GM23248 (cell line): ENCODE data around the gene ABHD1. TPM values are rescaled to one million over a fixed set of nuclear protein-coding genes. Genes with fewer than 3 reads are reported as not detected.

Experiments used
- DNase-seq: peaks from one replicate; pipeline ENCODE4 v3.0.0-alpha.2; 2015
- H2AFZ ChIP-seq: fragments of 200-600 bp; sonication (generic); 2 replicates; pipeline ENCODE4 v1.6.1; 2016; ENCODE audit warnings: antibody characterized with exemption
- H3F3A ChIP-seq: fragments of 200-600 bp; sonication (generic); 2 replicates; pipeline ENCODE4 v1.6.1; 2016; ENCODE audit warnings: mild to moderate bottlenecking, antibody characterized with exemption, mixed run types; ENCODE audit not compliant: insufficient read depth
- H3K27ac ChIP-seq: fragments of 200-600 bp; sonication (generic); 2 replicates; pipeline ENCODE4 v1.5.1; 2016; ENCODE audit warnings: mild to moderate bottlenecking
- H3K27me3 ChIP-seq: fragments of 200-600 bp; sonication (generic); replicated peaks from 2 replicates; pipeline ENCODE4 v1.6.1; 2016; ENCODE audit warnings: mild to moderate bottlenecking; ENCODE audit not compliant: insufficient read depth
- H3K36me3 ChIP-seq: fragments of 200-600 bp; sonication (generic); 2 replicates; pipeline ENCODE4 v1.6.1; 2016; ENCODE audit warnings: low read depth, mild to moderate bottlenecking
- H3K4me1 ChIP-seq: fragments of 200-600 bp; sonication (generic); 2 replicates; pipeline ENCODE4 v1.6.1; 2016; ENCODE audit warnings: mild to moderate bottlenecking; ENCODE audit not compliant: insufficient read depth
- H3K4me2 ChIP-seq: fragments of 200-600 bp; sonication (generic); one replicate; pipeline ENCODE4 v1.6.1; 2016; ENCODE audit warnings: mild to moderate bottlenecking; ENCODE audit not compliant: unreplicated experiment
- H3K4me3 ChIP-seq: fragments of 200-600 bp; sonication (generic); 2 replicates; pipeline ENCODE4 v1.5.1; 2016; ENCODE audit warnings: mild to moderate bottlenecking
- H3K79me2 ChIP-seq: fragments of 200-600 bp; sonication (generic); 2 replicates; pipeline ENCODE4 v1.6.1; 2016; ENCODE audit warnings: mild to moderate bottlenecking; ENCODE audit not compliant: insufficient read depth
- H3K9ac ChIP-seq: fragments of 200-600 bp; sonication (generic); 2 replicates; pipeline ENCODE4 v1.6.1; 2016; ENCODE audit warnings: mild to moderate bottlenecking
- H3K9me2 ChIP-seq: fragments of 200-600 bp; sonication (generic); 2 replicates; pipeline ENCODE4 v1.6.1; 2016; ENCODE audit warnings: mixed run types, mild to moderate bottlenecking, moderate library complexity; ENCODE audit not compliant: insufficient read depth
- H3K9me3 ChIP-seq: fragments of 200-600 bp; sonication (generic); one replicate; pipeline ENCODE4 v1.6.1; 2017; ENCODE audit warnings: low read depth
- H4K20me1 ChIP-seq: fragments of 200-600 bp; sonication (generic); 2 replicates; pipeline ENCODE4 v1.6.0; 2016; ENCODE audit not compliant: insufficient read depth
- EZH2 ChIP-seq: fragments of 200-600 bp; sonication (generic); IDR thresholded peaks from 2 replicates; pipeline ENCODE4 v1.6.1; 2018; ENCODE audit warnings: antibody characterized with exemption, mild to moderate bottlenecking; ENCODE audit not compliant: insufficient read depth, poor library complexity, severe bottlenecking
- EZH2phosphoT487 ChIP-seq: fragments of 200-600 bp; sonication (generic); IDR thresholded peaks from 2 replicates; pipeline ENCODE4 v1.6.1; 2018; ENCODE audit warnings: antibody characterized with exemption, moderate library complexity, mild to moderate bottlenecking, low read depth; ENCODE audit not compliant: insufficient read depth
- WGBS, 2 experiments: methylation state at CpG; one replicate each; pipeline ENCODE4 v1.1.6; 2015 to 2017; ENCODE audit warnings: low lambda C conversion rate in 2 of 2, low coverage in 1 of 2; ENCODE audit errors: missing lambda C conversion rate in 2 of 2; 5-methylcytosine and 5-hydroxymethylcytosine counted together
- in situ Hi-C: fragments of 300-500 bp; cut with MboI; formaldehyde crosslinking; loops from 2 replicates; pipeline ENCODE4 v1.15.0; 2020
- polyA plus RNA-seq: library from polyadenylated mRNA; unstranded; fragments of >200 nt; fragmentation: Nextera tagmentation; extraction: Ambion mirVana; gene quantifications from 2 replicates; pipeline ENCODE4 v1.2.1, GENCODE V29; 2016
- total RNA-seq: library from RNA; depleted of rRNA; stranded (reverse); fragments of >200 nt; shearing (Covaris generic); gene quantifications from 2 replicates; pipeline ENCODE4 v1.2.3, GENCODE V29; 2014

Gene ABHD1
- total and polyA plus RNA-seq, 2 experiments from 2014 or later: not detected

GRCh38 chr2:27133195-27133875, 9.7 kb downstream of the ABHD1 start:
- Histone ChIP-seq H3K4me3 (peak overlapping the region; percentile 96), H3K9ac (peak overlapping the region; percentile 88), H3K27me3 (no peaks in the 10 kb centered on the region), H2AFZ (peak overlapping the region; percentile 95), H3K36me3 (no peaks in the 10 kb centered on the region), H3K4me1 (peaks cover 11% of the 10 kb centered on the region; the same call in 1 of the 2 replicates), H3K27ac (peak overlapping the region; percentile 59; the same call in 1 of the 2 replicates), H3F3A (no peaks in the 10 kb centered on the region), H3K9me2 (no peaks in the 10 kb centered on the region), H3K9me3 (no peaks in the 10 kb centered on the region), H3K79me2 (peaks cover 20% of the 10 kb centered on the region), H3K4me2 (peak overlapping the region; percentile 90), H4K20me1 (no peaks in the 10 kb centered on the region)
- in situ Hi-C loops: no loop called here
- WGBS, 2 experiments: 25 to 29% methylated on average over 14 of the region's 14 CpGs
- peak; percentile 41 for DNase-seq
- TF ChIP-seq EZH2: no peak
- no peak for TF ChIP-seq EZH2phosphoT487

DNA sequence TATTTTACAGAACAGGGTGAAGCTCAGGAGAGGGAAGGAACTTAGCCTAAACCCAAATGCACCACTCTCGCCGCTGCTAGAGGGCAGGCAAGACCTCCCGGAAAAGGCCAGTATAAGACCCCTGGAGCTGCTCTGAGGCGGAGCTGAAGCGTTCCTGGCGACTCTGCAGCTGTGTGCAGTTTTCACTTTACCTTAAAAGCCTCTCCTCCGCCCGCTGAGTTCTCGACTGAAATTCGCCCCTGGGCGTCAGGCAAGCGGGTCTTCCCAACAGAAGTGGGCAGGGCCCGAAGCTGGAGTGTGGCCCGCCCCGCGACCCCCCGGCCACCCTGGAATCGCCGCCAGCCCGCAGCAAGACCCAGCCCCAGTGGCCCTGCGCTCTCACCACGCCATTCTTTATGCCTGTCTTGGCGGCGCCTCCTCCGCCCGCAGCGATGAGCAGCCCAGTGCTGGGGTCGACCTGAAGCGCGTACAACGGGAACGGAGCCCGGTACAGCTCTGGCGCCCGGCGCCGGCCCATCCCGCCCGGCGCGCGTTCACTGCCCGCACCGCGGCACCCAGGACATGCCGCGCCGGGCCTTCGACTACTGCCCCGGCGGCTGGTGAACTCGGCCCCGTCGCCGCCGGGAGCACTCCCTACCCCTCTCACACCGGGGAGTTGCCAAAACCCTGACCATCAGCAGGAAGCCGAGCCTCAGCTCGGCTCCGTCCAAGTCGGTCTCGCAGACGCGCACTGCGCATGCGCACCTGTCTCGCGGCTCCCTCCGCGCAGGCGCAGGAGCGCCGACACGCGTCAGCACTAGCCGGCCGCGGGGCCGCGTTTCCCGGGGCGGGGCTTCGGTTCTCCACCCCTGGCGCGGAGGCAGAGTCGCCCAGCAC, 10.5 kb downstream of the ABHD1 start, which contains the start of gene PREB:
Gene PREB, minus strand, starts transcription at position 732 of the 876 bp plus-strand sequence. Its CDS starts 215 bp downstream, at position 517.
- Histone ChIP-seq H3K4me2 (peak within 1 kb of the TSS; percentile 90), H3K9ac (peak within 1 kb of the TSS; percentile 88), H3K9me3 (no peaks in the 10 kb centered on the region), H3F3A (no peaks in the 10 kb centered on the region), H3K4me1 (peaks cover 11% of the 10 kb centered on the region; the same call in 1 of the 2 replicates), H3K4me3 (peak within 1 kb of the TSS; percentile 96), H2AFZ (peak within 1 kb of the TSS; percentile 95), H3K27me3 (no peaks in the 10 kb centered on the region), H3K9me2 (no peaks in the 10 kb centered on the region), H3K36me3 (no peaks in the 10 kb centered on the region), H3K79me2 (peaks cover 20% of the 10 kb centered on the region), H3K27ac (peak within 1 kb of the TSS; percentile 59), H4K20me1 (no peaks in the 10 kb centered on the region)
- TF ChIP-seq EZH2phosphoT487 (no peak), EZH2 (no peak)
- 1 to 2% methylated on average over 65 to 74 of the region's 86 CpGs for WGBS, 2 experiments
- DNase-seq: peak; percentile 99
- in situ Hi-C loops: no loop called here

DNA sequence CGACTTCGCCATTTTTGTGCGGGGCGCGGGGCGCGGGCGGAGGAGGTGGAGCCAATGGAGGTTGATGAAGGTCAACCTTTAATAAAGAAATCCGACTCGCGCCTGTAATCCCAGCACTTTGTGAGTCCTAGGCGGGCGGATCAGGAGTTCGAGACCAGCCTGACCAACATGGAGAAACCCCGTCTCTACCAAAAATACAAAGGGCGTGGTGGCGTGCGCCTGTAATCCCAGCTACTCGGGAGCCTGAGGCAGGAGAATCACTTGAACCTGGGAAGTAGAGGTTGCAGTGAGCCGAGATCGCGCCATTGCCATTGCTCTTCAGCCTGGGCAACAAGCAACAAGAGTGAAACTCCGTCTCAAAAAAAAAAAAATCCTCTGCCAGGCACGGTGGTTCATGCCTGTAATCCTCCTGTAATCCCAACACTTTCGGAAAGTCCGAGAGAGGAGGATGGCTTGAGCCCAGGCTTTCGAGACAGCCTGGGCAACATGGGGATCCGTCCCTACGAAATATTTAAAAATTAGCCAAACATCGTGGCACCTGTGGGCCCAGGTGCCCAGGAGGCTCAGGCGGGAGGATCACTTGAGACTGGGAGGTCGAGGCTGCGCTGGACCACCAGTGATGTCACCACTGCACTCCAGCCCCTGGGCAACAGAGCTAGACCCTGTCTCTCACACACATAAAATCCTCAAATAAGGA, 11.3 kb downstream of the ABHD1 start:
- Histone ChIP-seq H3K36me3 (no peaks in the 10 kb centered on the region), H2AFZ (peak overlapping the region; percentile 95), H3K27me3 (no peaks in the 10 kb centered on the region), H3K9me3 (no peaks in the 10 kb centered on the region), H3K9ac (0 out of 2 replicates have a peak overlapping the region, but pooled peaks have one; percentile 33), H3K9me2 (no peaks in the 10 kb centered on the region), H3K79me2 (peaks cover 20% of the 10 kb centered on the region), H3F3A (no peaks in the 10 kb centered on the region), H4K20me1 (no peaks in the 10 kb centered on the region), H3K27ac (no peak overlapping the region), H3K4me2 (no peak overlapping the region), H3K4me3 (peak overlapping the region; percentile 96), H3K4me1 (peaks cover 11% of the 10 kb centered on the region; the same call in 1 of the 2 replicates)
- TF ChIP-seq EZH2 (no peak), EZH2phosphoT487 (no peak)
- DNase-seq: no peak
- WGBS, 2 experiments: 53 to 55% methylated on average over 33 of the region's 33 CpGs
- in situ Hi-C loops: no loop called here

DNA sequence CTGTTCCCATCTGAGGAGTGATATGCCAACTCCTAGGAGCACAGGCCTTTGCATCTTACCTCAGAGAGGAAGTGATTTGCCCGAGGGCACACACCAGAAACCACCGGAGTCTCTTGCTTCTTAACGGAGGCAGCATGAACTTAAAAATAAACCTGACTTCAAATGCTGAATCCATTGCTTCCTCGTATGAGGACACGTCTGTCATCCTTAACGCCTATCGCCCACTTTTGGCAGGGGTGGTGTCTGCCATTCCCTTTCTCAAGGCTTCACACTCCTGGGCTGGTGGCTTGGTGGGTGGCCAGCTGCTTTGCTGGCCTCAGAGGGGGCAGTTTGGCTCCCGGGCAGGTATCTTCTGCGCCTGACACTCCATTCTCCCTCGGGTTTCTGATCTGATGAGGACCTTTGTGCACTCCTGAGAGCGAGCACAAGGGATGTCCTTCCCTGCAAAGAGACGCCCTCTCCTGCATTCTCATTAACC, 11.9 kb downstream of the ABHD1 start:
- Histone ChIP-seq H3K27ac (no peak overlapping the region), H3K9me3 (no peaks in the 10 kb centered on the region), H4K20me1 (no peaks in the 10 kb centered on the region), H2AFZ (peak overlapping the region; percentile 95; the same call in 1 of the 2 replicates), H3K27me3 (no peaks in the 10 kb centered on the region), H3K9ac (no peak overlapping the region), H3K4me2 (no peak overlapping the region), H3F3A (no peaks in the 10 kb centered on the region), H3K36me3 (no peaks in the 10 kb centered on the region), H3K9me2 (no peaks in the 10 kb centered on the region), H3K4me1 (peaks cover 11% of the 10 kb centered on the region; the same call in 1 of the 2 replicates), H3K4me3 (no peak overlapping the region), H3K79me2 (peaks cover 20% of the 10 kb centered on the region)
- whole genome bisulfite sequencing, 2 experiments: 79 to 82% methylated on average over 12 of the region's 12 CpGs
- no peak for DNase-seq
- TF ChIP-seq EZH2phosphoT487: no peak
- no peak for TF ChIP-seq EZH2
- in situ Hi-C loops: no loop called here
